HTERT RPE-1 (cell line): ENCODE results near the gene C1GALT1C1.
"Not testable (repeated sequence)": the region's sequence is repeated elsewhere in the genome, so short reads cannot be mapped to it uniquely, and the experiment has no call there.

Experiments
- in situ Hi-C: fragments of 300-500 bp; cut with MboI; formaldehyde crosslinking; loops from 4 replicates; pipeline ENCODE4 v1.14.3; 2020; ENCODE audit warnings: low sequenced_read_pairs

C1GALT1C1 gene

DNA sequence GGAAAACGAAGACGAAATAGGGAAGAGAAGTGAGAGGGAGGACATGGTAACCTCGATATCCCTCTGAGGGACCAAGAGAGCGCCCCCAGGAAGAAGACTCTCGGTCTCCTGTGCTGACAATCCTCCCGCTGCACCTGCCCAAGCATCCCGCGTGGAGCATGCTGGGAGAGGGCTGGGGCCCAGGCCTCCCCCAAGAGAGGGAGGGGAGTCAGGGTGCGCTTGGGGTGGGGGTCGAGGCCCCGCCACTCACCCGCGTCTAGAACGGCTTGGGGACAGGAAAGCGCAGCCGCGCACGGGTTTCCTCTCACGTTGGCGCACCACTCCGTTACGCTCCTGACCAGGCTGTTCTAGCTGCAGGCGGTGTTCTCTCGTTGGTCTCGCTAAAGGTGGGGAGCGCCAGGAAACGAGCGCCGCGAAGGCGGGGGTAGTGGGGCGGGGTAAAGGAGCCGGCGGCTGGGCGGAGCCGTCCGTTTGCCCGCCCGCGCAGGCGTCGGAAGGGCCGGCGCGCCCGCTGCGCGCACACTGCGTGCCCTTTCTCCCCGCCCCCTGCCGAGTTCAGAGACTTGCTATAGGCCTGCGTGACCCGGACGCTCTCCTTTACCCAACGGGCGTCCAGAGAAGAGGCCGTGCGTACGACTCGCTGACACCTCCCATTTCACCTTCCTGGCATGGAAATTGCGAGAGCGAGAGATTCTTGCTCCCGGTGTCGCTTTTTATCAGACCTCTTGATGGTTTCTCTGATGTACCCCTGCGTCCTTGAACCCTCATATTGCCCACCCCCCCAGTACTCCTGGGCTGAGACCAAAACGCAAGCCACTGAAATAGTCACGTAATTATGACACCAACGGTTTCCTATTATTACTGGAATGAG lies at the start of gene C1GALT1C1:
Gene C1GALT1C1 (minus strand): TSS at position 388 of the 871 bp plus-strand sequence. CDS start 2,888 bp downstream, outside the sequence.
- in situ Hi-C loops: no loop called here

DNA sequence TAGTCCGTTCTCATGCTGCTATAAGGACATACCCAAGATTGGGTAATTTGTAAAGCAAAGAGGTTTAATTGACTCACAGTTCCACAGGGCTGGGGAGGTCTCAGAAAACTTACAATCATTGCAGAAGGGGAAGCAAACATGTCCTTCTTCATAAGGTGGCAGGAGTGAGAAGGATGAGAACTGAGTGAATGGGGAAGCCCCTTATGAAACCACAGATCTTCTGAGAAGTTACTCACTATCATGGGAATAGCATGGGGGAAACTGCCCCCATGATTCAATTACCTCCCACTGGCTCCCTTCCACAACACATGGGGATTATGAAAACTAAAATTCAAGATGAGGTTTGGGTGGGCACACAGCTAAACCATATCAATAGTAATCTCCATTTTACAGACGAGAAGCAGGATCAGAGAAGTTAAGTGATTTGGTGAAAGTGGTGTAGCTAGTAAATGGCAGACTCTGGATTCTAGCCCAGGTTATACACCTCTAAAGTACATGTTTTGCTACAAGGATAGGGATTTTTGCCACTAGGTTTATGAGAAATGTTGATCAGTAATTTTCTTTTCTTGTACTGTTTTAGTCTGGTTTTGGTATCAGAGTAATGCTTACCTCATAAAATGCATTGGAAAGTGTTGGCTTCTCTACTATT lies 47.3 kb upstream of the C1GALT1C1 start:
- in situ Hi-C loops: no loop called here

- in situ Hi-C loops: no loop called here
Observed at GRCh38 chrX:120672841-120673530, 43.1 kb upstream of the C1GALT1C1 start.

- in situ Hi-C loops: no loop called here
Observed at GRCh38 chrX:120672389-120672788, 42.5 kb upstream of the C1GALT1C1 start.

DNA sequence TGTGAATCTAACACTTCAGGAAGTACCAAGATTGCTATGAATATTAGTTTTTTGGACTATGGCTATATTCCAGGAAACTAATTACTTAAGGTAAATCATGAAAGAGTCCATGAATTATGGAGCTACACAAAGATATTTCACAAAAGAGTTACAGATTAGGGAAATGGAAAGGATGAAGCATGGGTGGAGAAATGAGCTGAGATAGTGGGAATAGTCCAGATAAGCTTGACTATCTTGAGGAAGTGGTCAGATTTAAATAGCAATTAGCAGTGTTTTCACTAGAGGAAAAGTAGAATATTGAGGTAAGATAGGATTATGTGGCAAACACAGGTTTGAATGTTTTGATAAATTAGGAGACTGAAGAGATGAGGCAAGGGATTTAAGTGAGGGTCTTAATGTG lies 42.1 kb upstream of the C1GALT1C1 start:
- in situ Hi-C loops: no loop called here

DNA sequence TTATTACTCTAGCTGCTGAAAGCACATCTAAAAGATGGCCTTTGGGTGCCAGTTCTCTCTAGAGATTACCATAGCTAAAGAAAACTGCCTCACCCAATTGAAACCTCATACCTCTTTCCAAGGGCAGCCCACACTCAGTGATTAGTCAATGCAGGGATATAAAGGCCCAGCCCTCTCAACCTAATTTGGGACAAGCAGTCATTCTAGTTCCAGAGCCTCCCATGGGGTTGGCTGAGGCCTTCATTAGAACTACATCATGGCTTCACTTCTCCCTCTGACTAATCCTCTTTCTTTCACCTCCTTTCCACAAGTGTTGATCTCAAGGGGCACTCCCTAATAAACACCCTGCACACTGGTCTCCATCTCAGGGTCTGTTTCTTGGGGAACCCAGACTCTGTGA lies 38.5 kb upstream of the C1GALT1C1 start:
- in situ Hi-C loops: no loop called here

GRCh38 chrX:120664535-120664934 lies 34.7 kb upstream of the C1GALT1C1 start:
- in situ Hi-C loops: not testable (repeated sequence)

DNA sequence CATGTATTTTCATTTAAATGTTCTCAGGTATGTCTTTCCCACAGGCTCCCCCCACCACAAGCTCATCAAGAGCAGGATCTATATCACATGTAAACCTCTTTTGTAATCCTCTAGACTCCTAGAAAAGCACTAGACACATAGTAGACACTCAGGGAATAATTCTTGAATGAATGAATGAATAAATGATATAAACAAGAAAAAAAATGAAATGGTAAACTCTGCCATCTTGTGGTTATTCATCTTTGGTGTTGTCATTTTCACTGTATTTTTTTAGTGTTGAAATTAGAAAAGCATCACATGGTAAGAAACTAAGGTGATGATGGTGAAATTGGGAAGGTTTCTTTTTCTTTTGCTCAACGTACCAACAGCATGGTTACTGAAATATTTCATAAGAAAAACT lies 34.2 kb upstream of the C1GALT1C1 start:
- in situ Hi-C loops: no loop called here

DNA sequence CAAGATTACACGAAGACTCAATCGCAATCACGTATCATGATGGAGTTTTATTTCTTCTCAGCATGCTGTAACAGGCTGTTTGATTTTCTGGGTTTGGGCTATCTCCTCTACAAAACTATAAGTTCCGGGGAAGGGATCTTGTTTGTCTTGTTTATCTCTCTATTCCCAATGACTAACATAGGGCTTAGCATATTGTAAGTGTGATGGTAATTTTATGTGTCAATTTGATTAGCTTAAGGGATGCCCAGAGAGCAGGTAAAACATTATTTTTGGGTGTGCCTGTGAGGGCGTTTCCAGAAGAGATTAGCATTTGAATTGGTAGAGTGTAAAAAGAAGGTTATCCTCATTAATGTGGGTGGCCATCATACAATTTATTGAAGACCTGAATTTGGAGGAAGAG lies 32.8 kb upstream of the C1GALT1C1 start:
- in situ Hi-C loops: no loop called here

- in situ Hi-C loops: no loop called here
Observed at GRCh38 chrX:120660637-120661036, 30.8 kb upstream of the C1GALT1C1 start.

- in situ Hi-C loops: no loop called here
Observed at GRCh38 chrX:120653000-120653399, 23.1 kb upstream of the C1GALT1C1 start.

GRCh38 chrX:120652256-120652655 lies 22.4 kb upstream of the C1GALT1C1 start:
- in situ Hi-C loops: not testable (repeated sequence)

DNA sequence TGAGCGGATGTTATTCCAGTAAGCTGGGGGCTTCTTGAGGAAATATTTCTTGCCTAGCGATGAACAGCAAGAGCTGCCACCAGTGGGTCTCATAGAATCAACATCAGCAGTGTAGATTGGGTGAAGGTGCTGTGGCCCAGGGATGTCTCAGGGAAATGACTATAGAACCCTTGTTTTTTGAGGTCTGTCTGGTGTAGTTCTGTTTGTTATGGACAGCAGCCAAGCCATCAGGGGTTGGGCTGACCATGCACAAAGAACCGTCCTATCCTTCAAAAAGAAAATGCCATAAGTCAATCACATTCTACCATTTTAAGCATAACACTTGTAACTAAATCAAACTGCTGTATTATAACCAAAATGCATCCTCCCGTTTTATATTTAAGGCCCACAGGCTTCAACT lies 17.3 kb upstream of the C1GALT1C1 start:
- in situ Hi-C loops: no loop called here

- in situ Hi-C loops: no loop called here
Observed at GRCh38 chrX:120642871-120643270, 13.0 kb upstream of the C1GALT1C1 start.

GRCh38 chrX:120638619-120639018 lies 8.8 kb upstream of the C1GALT1C1 start:
- in situ Hi-C loops: no loop called here

- in situ Hi-C loops: no loop called here
Observed at GRCh38 chrX:120625371-120625770, 4.5 kb downstream of the C1GALT1C1 start.

- in situ Hi-C loops: no loop called here
Observed at GRCh38 chrX:120617996-120618630, 11.7 kb downstream of the C1GALT1C1 start.

DNA sequence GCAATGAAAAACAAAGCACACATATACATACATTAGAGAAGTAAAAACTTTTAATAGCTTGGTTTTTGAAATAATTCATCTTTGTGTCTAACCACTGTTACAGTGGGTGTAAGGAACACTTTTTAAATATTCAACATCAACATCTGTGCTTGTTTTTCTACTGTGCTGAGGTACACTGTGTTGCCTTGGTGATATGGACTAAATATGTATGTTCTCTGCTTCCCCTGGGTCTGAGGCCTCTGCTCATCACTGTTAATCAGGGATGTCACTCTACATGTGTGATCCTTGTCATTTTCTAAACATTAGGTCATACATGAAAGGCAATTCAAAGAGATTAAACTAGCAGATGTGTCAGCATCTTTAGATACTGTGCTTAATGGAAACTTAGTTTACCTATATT lies 15.0 kb downstream of the C1GALT1C1 start:
- in situ Hi-C loops: no loop called here

- in situ Hi-C loops: no loop called here
Observed at GRCh38 chrX:120612086-120612485, 17.8 kb downstream of the C1GALT1C1 start.

GRCh38 chrX:120604361-120604782 lies 25.5 kb downstream of the C1GALT1C1 start:
- in situ Hi-C loops: no loop called here

DNA sequence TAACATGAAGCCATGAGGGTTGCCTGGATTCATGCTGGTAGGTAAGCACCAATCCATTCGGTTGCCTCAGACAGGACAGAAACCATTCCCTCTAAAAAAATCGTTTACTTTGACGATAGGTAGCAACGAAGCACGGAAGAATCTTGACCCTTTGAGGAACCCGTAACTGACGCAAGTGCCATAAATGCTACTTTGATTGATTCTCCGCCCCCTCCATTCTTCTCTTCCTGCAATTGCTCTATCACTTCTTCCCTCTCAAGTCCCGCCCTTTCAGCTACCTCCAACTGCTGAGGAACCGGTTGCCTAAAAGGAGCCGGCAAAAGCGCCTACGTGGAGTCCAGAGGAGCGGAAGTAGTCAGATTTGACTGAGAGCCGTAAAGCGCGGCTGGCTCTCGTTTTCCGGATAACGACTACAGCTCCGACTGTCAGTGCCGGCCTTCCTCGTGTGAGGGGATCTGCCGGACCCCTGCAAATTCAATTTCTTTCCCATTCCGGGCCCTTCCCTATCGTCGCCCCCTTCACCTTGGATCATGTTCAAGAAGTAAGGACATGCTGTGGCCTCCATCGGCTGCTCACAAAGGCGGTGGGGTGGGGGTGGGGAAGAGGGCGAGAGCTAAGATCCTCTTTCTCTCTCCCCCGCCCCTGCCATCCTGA lies 26.0 kb downstream of the C1GALT1C1 start, which contains the start of gene MCTS1:
Gene MCTS1 (plus strand): TSS at position 395 of the 654 bp plus-strand sequence. CDS start 136 bp downstream, at position 531.
- in situ Hi-C loops: no loop called here
